Suprapubic skin (tissue), 4 donors: ENCODE measurements around the gene BUD13.

Experiments
- CTCF ChIP-seq, 2 donors: fragments of 200-600 bp in 1 of 2; fragments of 450-650 bp in 1 of 2; sonication (generic) in 1 of 2; IDR thresholded peaks; one replicate each; pipeline ENCODE4 v1.5.1; 2016 to 2019; ENCODE audit warnings: antibody characterized with exemption in 2 of 2, mild to moderate bottlenecking in 1 of 2, moderate library complexity in 1 of 2
- EP300 ChIP-seq: sonication (generic); formaldehyde crosslinking; IDR thresholded peaks from one replicate; pipeline ENCODE4 v1.6.1; 2017; ENCODE audit warnings: antibody characterized with exemption
- POLR2A ChIP-seq, 2 donors: fragments of 450-650 bp; IDR thresholded peaks; one replicate each; pipeline ENCODE4 v1.6.1; 2017; ENCODE audit warnings: antibody characterized with exemption in 2 of 2, mild to moderate bottlenecking in 2 of 2, moderate library complexity in 2 of 2
- POLR2AphosphoS5 ChIP-seq, 3 donors: sonication (generic); formaldehyde crosslinking; IDR thresholded peaks; one replicate each; pipeline ENCODE4 v1.6.1; 2017; ENCODE audit warnings: antibody characterized with exemption in 3 of 3

- TF ChIP-seq CTCF (IDR thresholded peaks at IDR 0.05) (no peak), POLR2AphosphoS5 (IDR thresholded peaks at IDR 0.05) (no peak), POLR2A (IDR thresholded peaks at IDR 0.05) (no peak), EP300 (no peak)
Observed at GRCh38 chr11:116777056-116777455, 4.3 kb upstream of the BUD13 start.
